Muscle of arm (tissue), 12 donors: ENCODE data around the gene BRD2. TPM values are rescaled to one million over a fixed set of nuclear protein-coding genes. Genes with fewer than 3 reads are reported as not detected.

Source experiments
- DNase-seq: peaks from one replicate; pipeline ENCODE4 v3.0.0-alpha.2; 2013
- polyA plus RNA-seq, 12 donors: library from polyadenylated mRNA; unstranded; fragments of 120-200 nt; gene quantifications; one replicate each; pipeline ENCODE4 v1.2.1, GENCODE V29; 2013; ENCODE audit not compliant: insufficient read length in 12 of 12

Gene BRD2
- polyA plus RNA-seq, 12 donors: 144 to 876 (median 162) TPM

- peak; percentile 85 for DNase-seq
Measured at GRCh38 chr6:32984622-32985389, 16.4 kb downstream of the BRD2 start.

- DNase-seq: no peak
Measured at GRCh38 chr6:32989368-32989767, 21.0 kb downstream of the BRD2 start.

GRCh38 chr6:32991972-32992371 lies 23.6 kb downstream of the BRD2 start:
- DNase-seq: no peak

GRCh38 chr6:32993363-32993973 lies 25.1 kb downstream of the BRD2 start:
- DNase-seq: no peak

GRCh38 chr6:32995448-32995847 lies 27.1 kb downstream of the BRD2 start:
- no peak for DNase-seq

- DNase-seq: no peak
Measured at GRCh38 chr6:33000055-33000454, 31.7 kb downstream of the BRD2 start.

GRCh38 chr6:33001685-33002084 lies 33.3 kb downstream of the BRD2 start:
- no peak for DNase-seq

GRCh38 chr6:33004940-33005339 lies 36.5 kb downstream of the BRD2 start:
- DNase-seq: no peak

GRCh38 chr6:33007831-33008400 lies 39.5 kb downstream of the BRD2 start:
- DNase-seq: no peak

GRCh38 chr6:33008944-33009861 lies 40.8 kb downstream of the BRD2 start, which contains the start of gene HLA-DOA:
HLA-DOA (minus strand) TSS chr6:33009591.
- peak; percentile 45 for DNase-seq

- DNase-seq: no peak
Measured at GRCh38 chr6:33010356-33010755, 42.0 kb downstream of the BRD2 start.

- DNase-seq: no peak
Measured at GRCh38 chr6:33013608-33014007, 45.2 kb downstream of the BRD2 start.

- DNase-seq: peak; percentile 82
Measured at GRCh38 chr6:33014841-33015634, 46.6 kb downstream of the BRD2 start.

- DNase-seq: no peak
Measured at GRCh38 chr6:33015798-33016197, 47.4 kb downstream of the BRD2 start.

GRCh38 chr6:33017018-33017417 lies 48.6 kb downstream of the BRD2 start:
- no peak for DNase-seq

- DNase-seq: no peak
Measured at GRCh38 chr6:33017694-33018353, 49.4 kb downstream of the BRD2 start.

- DNase-seq: no peak
Measured at GRCh38 chr6:33018418-33018817, 50.0 kb downstream of the BRD2 start.

GRCh38 chr6:33018904-33019303 lies 50.5 kb downstream of the BRD2 start:
- DNase-seq: peak; percentile 45

GRCh38 chr6:33019372-33019771 lies 51.0 kb downstream of the BRD2 start:
- no peak for DNase-seq

- no peak for DNase-seq
Measured at GRCh38 chr6:33021917-33022316, 53.5 kb downstream of the BRD2 start.

GRCh38 chr6:33023536-33023935 lies 55.1 kb downstream of the BRD2 start:
- no peak for DNase-seq
